IPS DF 4.7 (cell line): ENCODE measurements around the gene CDH4.

ENCODE experiments used
- DNase-seq: peaks from one replicate; pipeline ENCODE4 v3.0.0-alpha.2; 2013; ENCODE audit warnings: low spot score; ENCODE audit errors: extremely low read depth

The CDH4 gene

GRCh38 chr20:61599061-61599531 lies 347.0 kb downstream of the CDH4 start:
- DNase-seq = no peak

- DNase-seq = no peak
Observed at GRCh38 chr20:61599541-61599992, 347.5 kb downstream of the CDH4 start.

GRCh38 chr20:61600016-61600415 lies 348.0 kb downstream of the CDH4 start:
- no peak for DNase-seq

GRCh38 chr20:61601361-61601760 lies 349.3 kb downstream of the CDH4 start:
- no peak for DNase-seq

GRCh38 chr20:61601853-61602252 lies 349.8 kb downstream of the CDH4 start:
- DNase-seq = no peak

GRCh38 chr20:61603715-61604114 lies 351.7 kb downstream of the CDH4 start:
- no peak for DNase-seq

- no peak for DNase-seq
Observed at GRCh38 chr20:61604549-61604948, 352.5 kb downstream of the CDH4 start.

- no peak for DNase-seq
Observed at GRCh38 chr20:61605283-61605682, 353.2 kb downstream of the CDH4 start.

- DNase-seq = no peak
Observed at GRCh38 chr20:61605862-61606557, 353.9 kb downstream of the CDH4 start.

GRCh38 chr20:61608275-61609085 lies 356.4 kb downstream of the CDH4 start:
- DNase-seq = no peak

GRCh38 chr20:61609461-61609860 lies 357.4 kb downstream of the CDH4 start:
- DNase-seq = no peak

GRCh38 chr20:61611401-61612180 lies 359.5 kb downstream of the CDH4 start:
- no peak for DNase-seq

- no peak for DNase-seq
Observed at GRCh38 chr20:61613917-61614705, 362.1 kb downstream of the CDH4 start.

GRCh38 chr20:61614706-61615100 lies 362.6 kb downstream of the CDH4 start:
- DNase-seq = no peak

GRCh38 chr20:61615806-61616205 lies 363.7 kb downstream of the CDH4 start:
- DNase-seq = no peak

GRCh38 chr20:61619751-61620150 lies 367.7 kb downstream of the CDH4 start:
- no peak for DNase-seq

- no peak for DNase-seq
Observed at GRCh38 chr20:61620174-61620573, 368.1 kb downstream of the CDH4 start.

GRCh38 chr20:61621035-61621730 lies 369.1 kb downstream of the CDH4 start:
- no peak for DNase-seq

- DNase-seq = no peak
Observed at GRCh38 chr20:61621852-61622251, 369.8 kb downstream of the CDH4 start.

- DNase-seq = no peak
Observed at GRCh38 chr20:61623451-61623850, 371.4 kb downstream of the CDH4 start.
